OCI-LY7 (cell line): ENCODE results near the gene CUEDC1. TPM values are rescaled to one million over a fixed set of nuclear protein-coding genes. Genes with fewer than 3 reads are reported as not detected.

Experiments used
- BruUV-seq: library from RNA; stranded (reverse); fragments of 400-500 nt; replicated peaks from 2 replicates; lab custom pipeline; 2021; lab: Mats Ljungman, UMichigan
- CTCF ChIA-PET: fragments of 300-600 bp; sonication (Branson Sonifier 250); formaldehyde crosslinking; loops from one replicate; lab custom pipeline; 2022; ENCODE audit warnings: antibody characterized with exemption; ENCODE audit not compliant: unreplicated experiment; lab: Charles Lee
- POLR2A ChIA-PET: fragments of 300-600 bp; sonication (Branson Sonifier 250); formaldehyde crosslinking; loops from one replicate; lab custom pipeline; 2022; ENCODE audit warnings: antibody characterized with exemption; lab: Charles Lee
- DNase-seq: peaks from one replicate; pipeline ENCODE4 v3.0.0-alpha.2; 2015; ENCODE audit warnings: low spot score
- H2AFZ ChIP-seq: fragments of 200-600 bp; sonication (generic), shearing (Covaris generic); 2 replicates; pipeline ENCODE4 v1.6.1; 2014; ENCODE audit warnings: mild to moderate bottlenecking, antibody characterized with exemption, low read length, moderate library complexity
- H3K27ac ChIP-seq: fragments of 200-600 bp; sonication (generic); 2 replicates; pipeline ENCODE4 v1.5.1; 2014; ENCODE audit warnings: mixed run types, low read depth, mild to moderate bottlenecking, moderate library complexity, low read length, inconsistent platforms; ENCODE audit not compliant: poor library complexity, severe bottlenecking
- H3K36me3 ChIP-seq: fragments of 200-600 bp; sonication (generic); 2 replicates; pipeline ENCODE4 v1.6.1; 2014; ENCODE audit warnings: mild to moderate bottlenecking, antibody characterized with exemption, low read length, moderate library complexity, mixed read lengths; ENCODE audit not compliant: insufficient read depth
- H3K4me1 ChIP-seq: fragments of 200-600 bp; sonication (generic); 2 replicates; pipeline ENCODE4 v1.5.1; 2014; ENCODE audit warnings: mild to moderate bottlenecking, low read length; ENCODE audit not compliant: insufficient read depth, poor library complexity, severe bottlenecking
- H3K4me2 ChIP-seq: fragments of 200-600 bp; sonication (generic); 2 replicates; pipeline ENCODE4 v1.6.1; 2014; ENCODE audit warnings: mild to moderate bottlenecking, low read length
- H3K4me3 ChIP-seq: fragments of 200-600 bp; sonication (generic); 2 replicates; pipeline ENCODE4 v1.5.1; 2014; ENCODE audit warnings: mild to moderate bottlenecking, low read depth, low read length; ENCODE audit not compliant: poor library complexity, severe bottlenecking
- H3K79me2 ChIP-seq: fragments of 200-600 bp; sonication (generic); 2 replicates; pipeline ENCODE4 v1.6.1; 2016; ENCODE audit warnings: low read depth, mild to moderate bottlenecking, low read length, moderate library complexity, mixed read lengths; ENCODE audit not compliant: insufficient read depth
- H3K9me2 ChIP-seq: fragments of 200-600 bp; sonication (generic); 2 replicates; pipeline ENCODE4 v1.6.1; 2016; ENCODE audit warnings: mild to moderate bottlenecking, low read length, mixed read lengths; ENCODE audit not compliant: insufficient read depth
- H3K9me3 ChIP-seq: fragments of 200-600 bp; sonication (generic); 2 replicates; pipeline ENCODE4 v1.6.1; 2014; ENCODE audit warnings: mild to moderate bottlenecking, mixed run types, low read length, mixed read lengths
- H4K20me1 ChIP-seq: fragments of 200-600 bp; sonication (generic); 2 replicates; pipeline ENCODE4 v1.6.1; 2014; ENCODE audit warnings: mild to moderate bottlenecking, antibody characterized with exemption, low read length, moderate library complexity, mixed read lengths; ENCODE audit not compliant: insufficient read depth
- CTCF ChIP-seq: fragments of 200-600 bp; sonication (generic); conservative IDR thresholded peaks from 2 replicates; pipeline ENCODE4 v1.5.1; 2014; ENCODE audit warnings: mild to moderate bottlenecking, antibody characterized with exemption, low read length, moderate library complexity, mixed read lengths
- EZH2phosphoT487 ChIP-seq: fragments of 200-600 bp; sonication (generic); IDR thresholded peaks from 2 replicates; pipeline ENCODE4 v1.6.1; 2018; ENCODE audit warnings: low read depth, borderline replicate concordance, mild to moderate bottlenecking, mixed run types, antibody characterized with exemption, low read length, moderate library complexity, mixed read lengths
- intact Hi-C: fragments of 100-400 bp; cut with micrococcal nuclease; formaldehyde crosslinking; loops from one replicate; pipeline ENCODE4 v1.10.0; 2022; ENCODE audit not compliant: unreplicated experiment
- total RNA-seq, 2 experiments: library from RNA; depleted of rRNA in 1 of 2; stranded (reverse); fragments of >200 nt in 1 of 2; shearing (Covaris generic) in 1 of 2; gene quantifications; 2 replicates each; pipeline ENCODE4 v1.2.3, GENCODE V29; 2014 to 2022

CUEDC1 gene
- total RNA-seq, 2 experiments from 2014 or later, result 0.74 TPM; not detected in 1

- no peak for DNase-seq
- H3K36me3 ChIP-seq, result no peaks in the 10 kb centered on the region
- no peak overlapping the region for H3K4me2 ChIP-seq
- no peak overlapping the region for H2AFZ ChIP-seq
- no peaks in the 10 kb centered on the region for H3K9me3 ChIP-seq
- BruUV-seq, result no TSS peak
- TF ChIP-seq CTCF, result no peak
- no peak for TF ChIP-seq EZH2phosphoT487
- intact Hi-C loops, result no loop called here
- ChIA-PET CTCF (no interaction called here), POLR2A (no interaction called here)
- no peaks in the 10 kb centered on the region for H3K9me2 ChIP-seq
- H4K20me1 ChIP-seq, result no peaks in the 10 kb centered on the region; the same call in 1 of the 2 replicates
- no peaks in the 10 kb centered on the region for H3K79me2 ChIP-seq
- H3K4me1 ChIP-seq, result peaks cover 7% of the 10 kb centered on the region
- no peak overlapping the region for H3K4me3 ChIP-seq
- H3K27ac ChIP-seq, result no peak overlapping the region
Observed at GRCh38 chr17:57918017-57918895, 37.0 kb downstream of the CUEDC1 start.

GRCh38 chr17:57916925-57917858, 38.0 kb downstream of the CUEDC1 start:
- Histone ChIP-seq H3K9me2 (no peaks in the 10 kb centered on the region), H4K20me1 (no peaks in the 10 kb centered on the region; the same call in 1 of the 2 replicates), H3K9me3 (no peaks in the 10 kb centered on the region), H3K79me2 (no peaks in the 10 kb centered on the region), H3K4me1 (peaks cover 7% of the 10 kb centered on the region), H3K36me3 (no peaks in the 10 kb centered on the region), H3K27ac (no peak overlapping the region), H3K4me2 (no peak overlapping the region), H3K4me3 (no peak overlapping the region), H2AFZ (no peak overlapping the region)
- DNase-seq, result no peak
- no peak for TF ChIP-seq EZH2phosphoT487
- TF ChIP-seq CTCF, result no peak
- CTCF ChIA-PET, result no interaction called here
- intact Hi-C loops, result no loop called here
- POLR2A ChIA-PET, result no interaction called here
- BruUV-seq, result no TSS peak
